GM21360 (cell line): ENCODE data around the gene AUTS2.
A peak's percentile ranks its signal among the peaks of the same experiment; 100 is the strongest.
"Not testable (repeated sequence)": the region's sequence is repeated elsewhere in the genome, so short reads cannot be mapped to it uniquely, and the experiment has no call there.

ENCODE experiments used
- ATAC-seq: cut with Tn5 transposase; IDR thresholded peaks from one replicate; pipeline ENCODE4 v1.9.1; 2021; ENCODE audit warnings: mild to moderate bottlenecking, moderate library complexity; ENCODE audit not compliant: unreplicated experiment

AUTS2 gene

DNA sequence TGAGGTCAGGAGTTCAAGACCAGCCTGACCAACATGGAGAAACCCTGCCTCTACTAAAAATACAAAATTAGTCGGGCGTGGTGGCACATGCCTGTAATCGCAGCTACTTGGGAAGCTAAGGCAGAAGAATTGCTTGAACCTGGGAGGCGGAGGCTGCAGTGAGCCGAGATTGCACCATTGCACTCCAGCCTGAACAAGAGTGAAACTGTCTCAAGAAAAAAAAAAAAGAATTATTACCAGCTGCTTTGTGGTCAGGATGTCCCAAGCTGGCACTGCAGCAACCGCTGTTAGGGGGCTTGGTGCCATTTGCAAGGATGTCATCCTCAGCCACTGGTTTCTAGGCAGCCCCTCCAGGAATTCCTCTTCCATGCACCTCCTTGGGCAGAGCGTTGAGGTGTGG lies 996.6 kb downstream of the AUTS2 start:
- ATAC-seq = not testable (repeated sequence)

DNA sequence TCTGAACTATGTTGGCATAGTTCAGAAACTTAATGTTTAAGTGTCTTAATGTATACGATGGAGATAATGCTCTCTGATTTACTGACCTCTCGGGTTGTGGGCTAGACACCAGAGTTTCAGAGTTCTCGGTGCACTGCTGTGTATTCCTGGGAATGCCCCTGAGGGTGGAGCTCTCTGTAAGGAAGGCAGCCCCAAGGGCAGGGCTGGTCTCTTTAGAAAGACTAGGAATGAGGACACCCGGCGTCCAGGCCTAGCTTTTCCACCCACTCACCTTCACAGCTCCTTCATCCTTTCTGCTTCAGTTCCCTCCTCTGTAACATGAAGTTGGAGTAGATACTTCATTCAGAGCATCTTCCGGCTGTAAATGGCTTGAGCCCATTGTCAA lies 997.1 kb downstream of the AUTS2 start:
- ATAC-seq = peak; percentile 27

DNA sequence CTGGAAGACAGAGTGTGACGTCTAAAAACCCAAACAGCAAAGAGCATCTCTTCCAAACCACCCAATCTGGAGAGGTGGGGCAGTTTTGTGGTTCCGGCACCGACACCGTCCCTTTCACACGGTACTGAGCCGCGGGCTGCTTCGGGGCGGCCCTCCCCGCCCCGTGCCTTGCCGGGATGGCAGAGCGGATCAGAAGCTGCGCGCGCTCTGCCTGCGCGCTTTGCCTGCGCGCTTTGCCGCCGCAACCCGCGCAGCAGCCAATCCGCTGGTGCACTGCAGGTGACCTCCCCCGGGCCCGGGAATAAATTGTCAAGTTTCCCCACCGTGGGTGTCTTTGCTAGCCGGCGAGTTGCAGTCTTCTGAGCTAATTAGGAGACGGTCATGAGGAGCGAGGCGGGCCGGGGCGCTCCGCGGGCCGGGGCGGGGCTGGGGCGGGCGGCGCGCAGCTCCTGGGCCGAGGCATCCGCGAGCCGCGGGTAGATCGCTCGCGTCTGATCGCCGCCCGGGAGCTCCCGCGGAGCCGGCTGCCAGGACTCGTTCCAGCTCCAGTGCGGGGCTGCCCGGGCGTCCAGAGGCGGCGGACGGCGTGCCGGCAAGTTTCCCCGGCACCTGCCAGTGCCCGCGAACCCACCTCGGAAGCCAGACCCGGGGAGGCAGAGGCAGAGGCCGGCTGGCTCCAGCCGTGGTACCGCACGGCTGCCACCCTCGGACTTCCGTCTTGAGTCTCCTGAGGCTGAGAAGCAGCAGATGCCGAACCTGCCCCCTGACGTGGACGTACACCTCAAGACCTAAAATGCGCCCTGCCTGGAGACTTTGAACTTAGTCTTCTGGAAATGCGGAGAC lies 997.7 kb downstream of the AUTS2 start:
- peak; percentile 54 for ATAC-seq

- ATAC-seq = no peak
These were observed 998.3 kb downstream of the AUTS2 start for GRCh38 chr7:70596598-70596913.

DNA sequence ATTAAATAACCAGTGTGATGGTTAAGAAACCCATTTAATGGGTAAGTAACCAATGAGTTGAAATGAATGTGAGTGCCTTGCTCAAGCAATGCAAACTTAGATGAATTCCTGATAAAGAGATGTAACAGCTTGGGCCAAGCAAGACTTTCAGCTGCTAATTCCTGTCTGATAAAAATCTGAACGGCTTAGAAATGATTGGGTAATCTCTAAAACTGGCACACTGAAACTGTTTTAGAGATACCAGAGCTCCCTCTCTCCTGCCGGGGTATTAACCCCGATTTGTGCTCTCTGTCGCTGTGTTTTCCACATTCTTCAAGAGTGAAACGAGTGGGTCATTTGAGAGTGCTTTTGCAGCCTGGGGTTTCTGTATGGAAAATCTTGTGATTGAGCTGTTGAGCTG lies 998.8 kb downstream of the AUTS2 start:
- no peak for ATAC-seq

DNA sequence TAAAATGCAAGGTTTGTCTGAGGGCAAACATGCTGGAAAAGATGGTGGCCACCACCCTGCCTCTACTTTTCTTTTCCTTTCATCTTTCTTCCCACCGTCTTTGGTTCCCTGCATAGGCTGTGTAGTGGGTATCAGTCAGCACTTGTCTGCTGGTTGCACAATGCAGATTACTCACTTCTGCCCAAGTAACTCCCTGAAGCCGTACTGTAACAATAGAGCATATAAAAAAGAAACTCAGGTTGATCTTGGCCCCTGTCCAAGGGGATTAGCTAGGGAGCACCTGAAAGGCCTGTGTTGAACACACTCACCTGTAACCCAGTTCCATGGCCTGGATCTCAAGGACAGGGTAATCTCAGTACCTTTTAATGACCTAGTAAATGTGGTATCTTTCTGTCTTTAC lies 1000.7 kb downstream of the AUTS2 start:
- ATAC-seq = no peak

- no peak for ATAC-seq
These were observed 1001.3 kb downstream of the AUTS2 start for GRCh38 chr7:70599446-70600190.

DNA sequence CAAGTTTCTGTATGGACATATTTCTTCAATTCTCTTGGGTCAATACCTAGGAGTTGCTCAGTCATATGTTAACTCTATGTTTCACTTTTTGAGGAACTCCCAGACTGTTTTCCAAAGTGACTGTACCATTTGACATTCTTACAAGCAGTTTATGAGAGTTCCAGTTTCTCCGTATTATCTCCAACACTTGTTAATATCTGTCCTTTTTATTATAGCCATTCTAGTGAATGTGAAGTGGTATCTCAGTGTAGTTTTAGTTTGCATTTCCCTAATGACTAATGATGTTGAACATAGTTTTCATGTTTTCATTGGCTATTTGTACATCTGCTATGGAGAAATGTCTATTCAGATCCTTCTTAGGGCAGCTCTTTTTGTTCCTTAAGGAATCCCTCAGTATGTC lies 1002.7 kb downstream of the AUTS2 start:
- ATAC-seq = no peak

DNA sequence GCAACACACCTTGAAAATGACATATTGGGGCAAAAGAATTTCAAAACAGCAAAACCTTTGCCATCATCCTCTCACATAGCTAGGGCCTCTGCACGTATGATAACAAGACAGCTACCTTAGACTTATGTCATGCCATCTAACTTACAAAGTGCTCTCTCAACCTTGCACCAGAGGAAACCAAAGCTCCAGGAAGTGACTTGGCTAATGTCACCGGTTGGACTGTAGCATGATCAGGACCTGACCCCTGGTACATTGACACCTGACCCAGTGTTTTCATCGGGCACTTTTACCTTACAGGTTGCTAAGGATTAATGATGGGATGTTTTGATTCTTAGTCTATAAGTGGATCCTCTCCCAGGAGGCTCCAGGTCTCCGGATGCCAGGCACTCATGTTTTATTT lies 1003.8 kb downstream of the AUTS2 start:
- ATAC-seq = no peak

DNA sequence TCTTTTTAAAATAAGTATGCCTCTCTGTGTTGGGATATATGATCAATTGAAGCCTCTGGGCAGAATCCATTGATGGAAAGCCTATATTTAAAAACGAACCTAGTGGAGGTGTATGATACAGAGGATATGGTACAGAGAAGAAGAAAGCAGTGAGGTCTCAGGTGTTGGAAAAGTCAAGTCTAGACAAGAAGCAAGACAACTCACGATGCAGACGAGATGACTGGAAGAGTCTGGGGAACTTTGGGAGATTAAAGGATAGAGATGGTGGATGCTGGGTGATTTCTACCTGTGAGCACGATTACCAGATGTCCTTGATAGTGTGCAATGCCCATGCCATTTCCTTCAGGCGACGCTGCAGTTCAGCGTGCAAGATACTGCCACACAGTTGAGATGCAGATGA lies 1009.0 kb downstream of the AUTS2 start:
- ATAC-seq = no peak

- ATAC-seq = no peak
These were observed 1009.5 kb downstream of the AUTS2 start for GRCh38 chr7:70607759-70608158.

GRCh38 chr7:70608229-70608628 lies 1010.0 kb downstream of the AUTS2 start:
- no peak for ATAC-seq

- no peak for ATAC-seq
These were observed 1014.5 kb downstream of the AUTS2 start for GRCh38 chr7:70612811-70613210.

DNA sequence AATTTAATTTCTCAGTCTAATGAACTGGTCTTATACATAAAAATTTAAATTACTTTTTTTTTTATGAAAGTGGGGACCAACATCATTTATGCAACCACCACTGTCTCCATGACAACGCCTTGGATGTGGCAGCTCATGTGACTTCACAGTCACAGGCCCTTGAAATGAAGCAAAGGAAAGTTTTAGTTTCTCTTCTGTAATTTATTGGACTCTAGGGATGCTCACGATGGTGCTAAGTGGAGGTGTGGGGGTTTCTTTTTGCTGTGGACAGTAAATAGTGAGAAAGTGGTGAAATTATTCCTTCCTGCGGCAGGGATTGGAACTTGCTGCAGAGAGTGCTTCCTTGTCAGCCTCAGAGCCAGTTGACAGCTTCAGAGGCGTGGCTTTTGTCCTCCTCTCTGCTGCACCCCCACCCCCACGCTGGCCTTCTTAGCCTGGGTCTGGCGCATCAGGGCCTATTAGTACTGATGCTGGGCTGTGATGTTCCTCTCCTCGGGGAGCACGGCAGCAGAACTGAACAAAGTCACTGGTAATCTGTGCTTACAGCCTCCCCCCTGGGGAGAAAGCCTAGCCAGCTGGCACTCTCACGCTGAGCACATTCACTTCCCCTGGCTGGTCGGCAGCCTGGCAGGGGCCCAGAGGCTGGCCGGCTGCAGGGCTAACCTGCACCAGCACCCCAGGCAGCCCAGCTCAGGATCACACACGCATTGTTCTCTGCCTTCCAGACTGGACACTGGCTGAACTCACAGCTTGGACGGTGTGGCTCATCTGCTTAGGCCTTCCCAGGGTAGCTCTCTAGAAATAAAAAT lies 1016.2 kb downstream of the AUTS2 start:
- peak; percentile 52 for ATAC-seq

DNA sequence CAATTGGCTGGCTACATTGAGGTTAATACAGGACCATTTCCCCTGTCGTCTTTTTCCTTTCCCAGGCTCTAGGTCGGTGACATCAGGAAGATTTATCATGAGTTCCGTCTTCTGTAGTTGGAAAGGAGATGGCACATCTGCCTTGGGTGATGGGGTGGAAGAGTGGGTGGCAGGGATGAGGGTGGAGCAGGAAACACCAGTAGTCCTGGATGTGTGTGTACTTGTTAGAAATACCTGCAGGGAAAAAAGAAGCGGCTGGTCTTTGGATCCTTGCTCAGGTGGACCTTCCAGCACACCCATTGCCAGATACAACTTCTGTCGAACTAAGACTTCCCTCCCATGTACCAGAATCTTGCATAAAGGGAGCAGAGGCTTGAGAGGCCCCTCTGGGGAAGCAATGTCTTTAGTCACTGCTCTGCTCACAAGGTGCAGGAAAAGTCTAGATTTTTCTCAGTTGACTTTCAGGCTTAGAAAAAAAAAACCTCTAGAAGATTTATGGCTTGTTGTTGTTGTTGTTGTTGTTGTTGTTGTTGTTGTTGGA lies 1016.9 kb downstream of the AUTS2 start:
- no peak for ATAC-seq

GRCh38 chr7:70616211-70616610 lies 1017.9 kb downstream of the AUTS2 start:
- ATAC-seq = no peak

DNA sequence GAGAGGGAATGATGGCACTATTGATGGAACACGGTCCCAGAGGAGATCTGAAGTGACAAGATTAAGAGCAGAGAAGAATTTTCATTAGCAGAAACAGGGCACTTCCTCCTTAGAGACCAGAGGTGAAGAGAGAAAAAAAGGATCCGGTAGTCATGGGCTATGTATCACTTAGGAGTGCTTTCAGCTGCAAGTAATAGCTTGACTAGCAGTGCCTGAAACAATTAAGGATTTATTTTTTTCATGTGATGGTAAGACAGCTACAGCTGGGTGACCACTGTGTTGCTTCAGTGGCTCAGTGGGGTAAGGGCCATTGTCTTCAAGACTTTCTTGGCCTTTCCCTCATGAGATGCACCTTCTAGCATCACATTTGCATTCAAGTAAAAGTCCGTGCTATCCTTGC lies 1018.5 kb downstream of the AUTS2 start:
- no peak for ATAC-seq

GRCh38 chr7:70618020-70618551 lies 1019.8 kb downstream of the AUTS2 start:
- no peak for ATAC-seq

DNA sequence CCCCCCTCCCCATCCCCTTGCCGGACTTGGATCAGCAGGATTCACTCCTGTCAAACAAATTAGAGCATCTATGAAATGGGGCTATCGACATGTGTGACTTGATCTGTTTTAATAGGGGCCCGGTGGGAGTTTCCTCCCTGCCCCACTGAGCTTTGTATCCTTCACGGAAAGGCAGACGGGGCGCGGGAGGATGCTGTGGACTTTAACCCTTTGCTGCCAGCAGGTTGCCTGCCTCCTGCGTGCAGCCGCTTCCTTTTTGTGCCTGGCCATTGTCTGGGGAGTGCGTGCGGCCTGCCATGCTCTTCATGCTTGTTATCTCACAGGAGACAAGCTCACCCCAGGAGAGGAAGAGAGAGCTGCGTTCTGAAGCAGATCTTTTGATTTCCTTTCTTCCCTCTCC lies 1020.9 kb downstream of the AUTS2 start:
- ATAC-seq = no peak

DNA sequence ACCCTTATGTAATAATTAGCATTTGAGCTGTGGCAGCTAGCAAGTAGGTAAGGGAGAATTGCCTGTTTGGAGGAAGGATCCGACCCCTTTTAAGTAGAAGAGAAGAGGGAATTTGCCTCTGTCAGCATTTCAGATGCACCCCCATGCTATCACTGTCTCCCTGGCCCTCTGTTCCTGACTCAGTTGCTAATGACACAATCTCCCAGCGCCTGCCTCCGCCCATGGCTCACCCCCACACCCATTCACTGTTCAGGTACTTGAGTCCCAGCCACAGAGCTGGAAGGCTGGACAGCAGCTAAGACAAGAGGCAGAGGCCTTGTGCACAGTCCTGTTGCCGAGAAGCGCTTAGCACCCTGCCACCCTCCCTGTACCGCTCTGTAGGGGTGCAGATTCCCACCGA lies 1021.4 kb downstream of the AUTS2 start:
- ATAC-seq = no peak
